NAMALWA (cell line): ENCODE data around the gene PTOV1.

Experiments used
- DNase-seq: peaks from one replicate; pipeline ENCODE4 v3.0.0-alpha.2; 2015; ENCODE audit warnings: low spot score

Gene PTOV1

DNA sequence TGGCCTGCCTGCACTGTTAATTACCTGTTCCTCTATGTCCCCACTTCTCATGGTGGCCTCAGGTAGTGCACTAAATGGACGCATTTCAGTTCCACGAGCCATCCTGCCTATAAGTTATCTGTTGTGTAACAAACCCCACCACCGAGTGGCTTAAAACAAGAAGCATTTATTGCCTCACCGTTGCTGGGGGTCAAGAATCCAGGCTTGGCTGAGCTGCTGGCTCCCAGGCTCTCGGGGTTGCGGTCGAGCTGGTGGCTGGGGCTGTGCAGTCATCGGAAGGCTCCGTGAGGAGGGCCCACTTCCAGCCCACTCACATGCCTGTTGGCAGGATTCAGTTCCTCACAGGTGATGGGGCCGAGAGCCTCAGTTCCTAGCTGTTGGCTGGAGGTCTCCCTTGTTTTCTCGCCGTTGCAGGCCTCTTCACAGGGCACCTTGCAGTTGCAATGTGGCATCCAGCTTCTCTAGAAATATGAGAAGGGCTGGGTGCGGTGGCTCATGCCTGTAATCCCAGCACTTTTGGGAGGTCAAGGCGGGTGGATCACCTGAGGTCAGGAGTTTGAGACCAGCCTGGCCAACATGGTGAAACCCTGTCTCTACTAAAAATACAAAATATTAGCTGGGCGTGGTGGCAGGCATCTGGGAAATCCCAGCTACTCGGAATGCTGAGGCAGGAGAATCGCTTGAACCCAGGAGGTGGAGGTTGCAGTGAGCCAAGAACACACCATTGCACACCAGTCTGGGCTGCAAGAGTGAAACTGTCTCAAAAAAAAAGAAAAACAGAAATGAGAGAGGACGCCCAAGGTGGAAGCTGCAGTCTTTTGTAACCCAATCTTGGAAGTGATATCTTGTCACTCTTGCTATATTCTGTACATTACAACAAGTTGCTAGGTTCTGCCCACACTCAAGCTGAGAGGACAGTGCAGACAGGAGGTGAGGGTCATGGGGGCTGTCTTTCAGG, 6.5 kb upstream of the PTOV1 start:
- DNase-seq = no peak

- no peak for DNase-seq
Measured at GRCh38 chr19:49845414-49845813, 5.5 kb upstream of the PTOV1 start.

DNA sequence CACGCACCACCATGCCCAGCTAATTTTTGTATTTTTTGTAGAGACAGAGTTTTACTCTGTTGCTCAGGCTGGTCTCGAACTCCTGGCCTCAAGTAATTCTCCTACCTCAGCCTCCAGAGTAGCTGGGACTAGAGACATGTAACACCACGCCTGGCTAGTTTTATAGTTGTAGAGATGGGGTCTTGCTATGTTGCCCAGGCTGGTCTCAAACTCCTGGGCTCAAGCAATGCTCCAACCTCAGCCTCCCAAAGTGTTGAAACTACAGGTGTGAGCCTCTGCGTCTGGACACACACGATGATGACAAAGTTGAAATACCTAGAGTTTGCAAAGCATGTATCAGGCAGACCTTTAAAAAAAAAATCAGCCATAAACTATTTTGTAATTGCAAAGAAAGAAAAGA, 4.6 kb upstream of the PTOV1 start:
- DNase-seq = no peak

- DNase-seq = peak; percentile 37
Measured at GRCh38 chr19:49847731-49848696, 2.9 kb upstream of the PTOV1 start.

DNA sequence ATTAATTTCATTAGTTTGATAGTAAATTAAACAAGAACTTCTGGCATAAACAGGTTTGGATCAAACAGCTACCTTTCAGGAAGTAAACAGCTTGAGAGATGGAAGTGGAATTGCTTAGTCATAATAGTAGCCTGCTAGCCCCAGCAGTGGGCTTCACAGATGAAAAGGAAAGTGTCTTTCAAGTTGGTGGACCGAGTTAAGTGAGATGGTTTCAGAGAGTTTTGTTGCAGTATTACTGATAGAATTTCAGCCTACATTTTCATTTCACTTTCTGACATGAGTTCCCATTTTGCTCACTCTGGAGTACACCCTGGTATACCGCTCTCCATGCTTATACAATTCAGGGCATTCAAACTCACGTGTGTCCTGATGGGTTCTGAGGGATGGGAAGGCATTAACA, 2.0 kb upstream of the PTOV1 start:
- peak; percentile 13 for DNase-seq

- DNase-seq = peak; percentile 10
Measured at GRCh38 chr19:49849433-49850220, 1.3 kb upstream of the PTOV1 start.

- no peak for DNase-seq
Measured at GRCh38 chr19:49850221-49850486, 805 bp upstream of the PTOV1 start.

GRCh38 chr19:49851456-49852259, 699 bp downstream of the PTOV1 start:
- DNase-seq = peak; percentile 55

DNA sequence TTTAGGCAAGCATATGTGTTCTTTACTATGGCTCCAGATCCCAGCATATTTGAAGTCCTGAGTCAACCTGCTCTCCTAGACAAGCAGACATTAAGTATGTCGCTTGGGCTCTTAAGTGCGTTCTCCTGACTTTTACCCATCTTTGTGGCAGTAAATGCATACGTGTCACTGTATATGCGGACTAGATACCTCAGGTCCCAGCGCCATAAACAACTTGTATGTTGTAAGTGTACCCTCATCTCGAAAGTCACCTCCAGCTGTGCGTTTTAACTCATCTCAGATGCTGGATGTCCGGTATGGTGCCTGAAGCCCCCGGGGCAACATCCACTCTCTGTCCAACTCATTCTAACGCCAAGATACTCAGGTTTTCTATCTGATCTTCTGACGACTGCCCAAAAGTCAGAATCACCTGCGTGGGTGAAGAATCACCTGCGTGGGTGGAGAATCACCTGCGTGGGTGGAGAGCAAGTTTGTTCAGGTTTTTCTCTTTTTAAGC, 1.7 kb downstream of the PTOV1 start:
- DNase-seq = peak; percentile 19

DNA sequence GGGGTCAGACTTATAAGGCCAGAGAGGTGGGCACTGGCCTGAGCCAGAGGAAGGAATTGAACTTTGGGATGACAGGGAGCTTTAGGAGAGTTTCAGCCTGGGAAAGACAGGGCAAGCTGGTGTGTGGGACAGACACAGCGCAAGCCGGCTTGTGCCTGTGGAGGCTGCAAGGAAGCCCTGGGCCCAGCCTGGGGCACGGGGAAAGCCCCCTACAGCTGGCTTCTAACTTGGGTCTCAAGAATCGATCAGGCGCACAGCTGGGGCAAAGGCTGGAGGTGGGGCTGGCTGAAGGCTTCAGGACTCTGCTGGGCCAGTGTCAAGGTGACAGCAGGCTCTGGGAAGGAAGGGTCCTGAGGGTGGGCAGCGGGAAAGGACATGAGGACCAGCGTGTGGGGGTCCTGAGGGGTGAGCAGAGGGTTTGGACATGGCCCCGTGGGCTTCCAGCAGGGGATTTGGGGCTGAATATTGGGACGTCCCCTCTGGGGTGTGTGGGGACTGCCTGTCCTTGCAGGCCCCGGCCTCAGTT, 3.0 kb downstream of the PTOV1 start:
- DNase-seq = peak; percentile 34

- DNase-seq = no peak
Measured at GRCh38 chr19:49854378-49855263, 3.7 kb downstream of the PTOV1 start.

DNA sequence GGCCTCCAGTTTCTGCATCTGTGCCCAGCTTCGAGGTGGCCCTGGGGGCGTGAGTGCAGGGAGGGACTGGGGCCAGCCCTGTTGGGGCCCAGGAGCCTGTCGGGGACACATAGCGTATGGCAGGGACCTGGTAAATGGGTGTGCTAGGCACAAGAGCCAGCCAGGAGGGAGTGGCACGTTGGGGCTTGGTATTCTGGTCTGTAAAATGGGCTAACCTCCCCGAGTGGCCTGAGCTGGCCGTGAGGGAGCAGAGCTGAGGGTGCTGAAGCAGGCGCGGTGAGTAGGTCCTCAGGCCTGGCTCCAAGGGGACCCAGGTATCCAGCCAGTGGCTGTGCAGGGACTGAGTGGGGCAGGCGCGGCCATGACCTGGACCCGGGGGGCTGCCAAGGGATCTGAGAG, 4.3 kb downstream of the PTOV1 start:
- no peak for DNase-seq

DNA sequence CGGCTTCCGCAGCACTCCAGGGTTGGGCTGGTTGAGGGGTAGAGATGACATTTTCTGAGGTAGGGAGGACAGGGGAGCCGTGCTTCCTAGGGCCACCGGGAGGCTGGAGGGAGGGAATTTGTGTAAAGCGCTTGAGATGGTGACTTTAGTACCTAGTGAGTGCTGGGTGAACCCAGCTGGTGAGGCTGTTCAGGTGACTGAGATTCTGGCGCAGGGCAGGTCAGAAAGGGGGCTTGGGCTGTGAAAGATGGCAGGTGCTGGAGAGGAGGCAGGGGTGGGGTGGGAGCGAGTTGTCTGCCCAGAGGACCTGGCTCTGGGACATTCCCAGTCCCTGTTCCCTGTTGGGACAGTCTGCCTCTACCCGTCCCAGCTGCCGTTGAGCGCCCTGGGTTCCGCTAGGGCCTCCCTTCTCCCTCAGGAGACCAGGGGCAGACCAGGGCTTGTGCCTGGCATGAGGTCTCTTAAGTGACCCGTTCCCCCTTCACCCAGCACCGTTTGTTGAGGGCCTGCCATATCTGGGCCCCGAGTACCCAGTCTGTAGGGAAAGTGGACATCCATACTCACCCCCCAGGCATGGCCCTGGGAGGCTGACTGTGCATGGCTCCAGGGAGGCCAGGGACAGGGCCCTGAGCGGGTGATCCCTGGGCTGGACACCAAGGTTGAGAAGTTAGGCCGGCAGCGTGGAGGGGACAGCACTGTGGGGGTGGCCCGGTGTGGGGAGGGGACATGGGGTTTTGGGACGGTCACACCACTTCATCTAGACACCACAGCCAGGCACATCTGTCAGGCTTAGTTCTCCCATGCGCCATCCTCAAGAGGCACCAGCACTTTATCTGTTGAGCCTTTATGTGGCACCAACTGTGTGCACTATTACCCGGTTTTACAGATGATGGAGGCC, 5.0 kb downstream of the PTOV1 start:
- peak; percentile 14 for DNase-seq

DNA sequence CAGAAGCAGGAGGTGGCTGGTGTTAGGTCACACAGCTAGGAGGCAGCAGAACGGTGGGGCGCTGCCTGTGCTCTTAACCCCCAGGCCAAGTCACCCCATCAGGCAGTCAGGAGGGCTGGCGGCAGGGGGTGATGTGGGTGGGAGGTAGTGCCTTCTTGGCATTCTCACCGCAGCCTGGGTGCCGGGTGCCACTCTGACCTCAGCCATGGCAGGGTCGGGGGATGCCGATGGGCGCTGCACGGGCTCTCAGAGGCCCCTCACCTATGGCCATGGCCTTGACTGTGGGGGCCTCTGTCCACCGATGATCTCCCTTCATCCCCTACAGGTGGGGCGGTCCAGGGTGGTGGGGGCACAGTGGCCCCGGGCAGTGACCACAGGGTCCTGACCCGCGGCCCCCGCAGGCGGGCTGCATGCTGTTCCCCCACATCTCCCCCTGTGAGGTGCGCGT, 5.6 kb downstream of the PTOV1 start:
- DNase-seq = no peak

DNA sequence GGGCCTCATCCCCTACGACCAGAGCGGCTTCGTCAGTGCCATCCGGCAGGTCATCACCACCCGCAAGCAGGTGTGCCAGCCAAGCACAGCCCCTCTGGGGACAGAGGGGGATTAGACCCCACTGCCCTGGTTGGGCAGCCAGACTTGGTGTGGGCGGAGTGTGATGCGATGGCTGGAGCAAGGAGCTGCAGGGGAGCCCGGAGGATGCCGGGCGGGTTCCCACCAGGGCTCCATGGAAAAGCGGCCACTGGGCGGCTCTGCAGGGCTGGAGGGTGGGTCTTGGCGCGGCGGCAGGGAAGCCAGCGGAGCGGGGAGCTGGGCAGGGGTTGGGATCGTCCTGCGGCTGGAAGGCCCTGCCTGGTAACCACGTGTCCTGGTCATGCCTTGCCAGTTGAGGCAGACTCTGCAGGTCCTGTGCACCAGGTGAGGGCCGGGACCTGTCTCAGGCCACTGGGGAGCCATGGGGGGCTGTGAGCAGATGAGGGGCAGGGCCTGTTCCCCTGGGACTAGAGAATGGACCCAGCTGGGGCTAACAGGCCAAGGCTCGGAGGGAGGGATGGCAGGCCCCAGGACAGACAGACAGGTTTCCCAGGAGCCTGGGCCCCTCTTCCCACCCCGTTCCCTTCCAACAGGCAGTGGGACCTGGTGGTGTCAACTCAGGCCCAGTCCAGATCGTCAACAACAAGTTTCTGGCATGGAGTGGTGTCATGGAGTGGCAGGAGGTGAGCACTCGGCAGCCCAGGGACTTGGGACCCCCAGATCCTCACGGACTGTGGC, 6.3 kb downstream of the PTOV1 start:
- no peak for DNase-seq

DNA sequence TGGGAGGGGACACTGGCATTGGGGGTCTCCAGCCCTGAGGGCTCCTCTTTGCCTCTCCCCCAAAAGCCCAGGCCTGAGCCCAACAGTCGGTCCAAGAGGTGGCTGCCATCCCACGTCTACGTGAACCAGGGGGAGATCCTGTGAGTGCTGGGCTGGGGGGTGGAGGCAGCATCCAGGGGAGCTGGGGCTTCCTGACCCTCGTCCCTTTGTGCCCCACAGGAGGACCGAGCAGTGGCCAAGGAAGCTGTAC, 6.8 kb downstream of the PTOV1 start:
- no peak for DNase-seq

DNA sequence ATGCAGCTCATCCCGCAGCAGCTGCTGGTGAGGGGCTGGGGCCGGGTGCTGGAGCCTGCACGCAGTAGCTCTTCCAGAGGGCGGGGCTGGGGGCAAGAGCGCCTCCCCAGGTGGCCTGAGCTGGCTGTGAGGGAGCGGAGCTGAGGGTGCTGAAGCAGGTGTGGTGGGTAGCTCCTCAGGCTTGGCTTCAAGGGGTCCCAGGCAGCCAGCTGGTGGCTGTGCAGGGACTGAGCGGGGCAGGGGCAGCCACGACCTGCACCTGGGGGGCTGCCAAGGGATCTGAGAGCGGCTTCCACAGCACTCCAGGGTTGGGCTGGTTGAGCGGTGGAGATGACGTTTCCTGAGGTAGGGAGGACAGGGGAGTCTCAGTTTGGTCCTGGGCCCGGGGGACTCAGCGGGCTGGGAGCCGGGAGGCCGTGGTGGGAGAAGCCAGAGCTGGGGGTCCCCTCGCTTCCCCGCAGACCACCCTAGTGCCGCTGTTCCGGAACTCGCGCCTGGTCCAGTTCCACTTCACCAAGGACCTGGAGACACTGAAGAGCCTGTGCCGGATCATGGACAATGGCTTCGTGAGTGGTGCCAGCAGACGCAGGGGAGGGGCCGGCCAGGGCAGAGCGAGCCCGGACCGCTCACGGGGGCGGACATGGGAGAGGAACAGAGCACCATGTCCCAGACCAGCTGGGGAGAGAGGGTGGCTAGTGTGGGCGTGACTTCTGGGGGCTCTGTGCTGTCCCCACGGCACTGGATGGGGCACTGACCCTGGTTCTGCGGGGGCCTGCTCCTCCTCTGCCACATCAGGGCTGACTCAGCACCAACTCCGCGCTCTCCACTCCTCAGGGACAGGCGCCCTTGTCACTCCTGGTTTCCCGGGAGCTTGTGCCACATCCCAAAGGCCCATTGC, 7.4 kb downstream of the PTOV1 start:
- peak; percentile 45 for DNase-seq
